Activated CD4-positive, alpha-beta T cell treated with anti-CD3 and anti-CD28 coated beads for 48 hours (primary cell): ENCODE results near the gene VPS26A.

Experiments used
- DNase-seq: peaks from one replicate; pipeline ENCODE4 v3.0.0-alpha.2; 2020

Gene VPS26A

GRCh38 chr10:69123747-69124562 is at the start of gene VPS26A:
TSS of gene VPS26A (plus strand) at chr10:69124178. CDS start at chr10:69124278, 100 bp downstream.
- peak; percentile 99 for DNase-seq

GRCh38 chr10:69074532-69074931 is 49.4 kb upstream of the VPS26A start:
- no peak for DNase-seq

GRCh38 chr10:69075431-69075830 is 48.5 kb upstream of the VPS26A start:
- DNase-seq, result no peak

GRCh38 chr10:69078311-69078710 is 45.7 kb upstream of the VPS26A start:
- no peak for DNase-seq

- no peak for DNase-seq
These were observed 43.8 kb upstream of the VPS26A start for GRCh38 chr10:69080226-69080625.

GRCh38 chr10:69086001-69086509 is 37.9 kb upstream of the VPS26A start:
- no peak for DNase-seq

- DNase-seq, result peak; percentile 82
These were observed 36.1 kb upstream of the VPS26A start, which contains the start of gene SRGN for GRCh38 chr10:69087590-69088470. TSS of gene SRGN (plus strand) at chr10:69088103. CDS start at chr10:69088158, 55 bp downstream.

GRCh38 chr10:69088471-69088769 is 35.6 kb upstream of the VPS26A start:
- DNase-seq, result peak; percentile 39

GRCh38 chr10:69088801-69089501 is 35.0 kb upstream of the VPS26A start:
- peak; percentile 31 for DNase-seq

GRCh38 chr10:69089638-69090599 is 34.1 kb upstream of the VPS26A start:
- DNase-seq, result peak; percentile 86

- DNase-seq, result no peak
These were observed 33.3 kb upstream of the VPS26A start for GRCh38 chr10:69090685-69091084.

GRCh38 chr10:69091143-69091651 is 32.8 kb upstream of the VPS26A start:
- DNase-seq, result no peak

- peak; percentile 87 for DNase-seq
These were observed 30.8 kb upstream of the VPS26A start for GRCh38 chr10:69092959-69093850.

GRCh38 chr10:69093933-69094332 is 30.0 kb upstream of the VPS26A start:
- DNase-seq, result no peak

GRCh38 chr10:69096045-69096444 is 27.9 kb upstream of the VPS26A start:
- no peak for DNase-seq

- DNase-seq, result no peak
These were observed 26.2 kb upstream of the VPS26A start for GRCh38 chr10:69097729-69098128.

- no peak for DNase-seq
These were observed 23.7 kb upstream of the VPS26A start for GRCh38 chr10:69100136-69100872.

GRCh38 chr10:69101451-69102095 is 22.4 kb upstream of the VPS26A start:
- peak; percentile 22 for DNase-seq

GRCh38 chr10:69102440-69102839 is 21.5 kb upstream of the VPS26A start:
- DNase-seq, result no peak
